GM21367 (cell line): ENCODE results near the gene LRRC4C.

ENCODE experiments used
- ATAC-seq: cut with Tn5 transposase; IDR thresholded peaks from one replicate; pipeline ENCODE4 v1.9.1; 2021; ENCODE audit not compliant: unreplicated experiment

The LRRC4C gene

DNA sequence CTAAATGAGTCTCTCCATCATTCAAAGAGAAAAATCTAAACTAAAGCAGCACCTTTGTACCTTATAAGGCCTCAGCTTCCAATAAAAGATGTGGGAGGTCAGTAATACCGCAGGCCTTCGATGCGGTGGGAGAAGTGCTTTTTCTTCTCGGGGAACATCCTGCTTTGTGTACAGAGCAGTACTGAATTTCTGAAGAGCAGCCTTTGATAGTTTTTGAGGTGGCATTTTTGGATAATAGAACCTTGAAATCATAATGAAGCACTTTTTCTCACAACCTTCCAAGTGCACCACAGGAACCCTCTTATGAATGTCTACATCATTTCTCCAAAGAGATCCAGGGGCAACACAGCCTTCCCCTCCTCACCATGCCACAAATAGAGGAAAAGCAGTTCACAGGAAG, 39.6 kb downstream of the LRRC4C start:
- no peak for ATAC-seq

DNA sequence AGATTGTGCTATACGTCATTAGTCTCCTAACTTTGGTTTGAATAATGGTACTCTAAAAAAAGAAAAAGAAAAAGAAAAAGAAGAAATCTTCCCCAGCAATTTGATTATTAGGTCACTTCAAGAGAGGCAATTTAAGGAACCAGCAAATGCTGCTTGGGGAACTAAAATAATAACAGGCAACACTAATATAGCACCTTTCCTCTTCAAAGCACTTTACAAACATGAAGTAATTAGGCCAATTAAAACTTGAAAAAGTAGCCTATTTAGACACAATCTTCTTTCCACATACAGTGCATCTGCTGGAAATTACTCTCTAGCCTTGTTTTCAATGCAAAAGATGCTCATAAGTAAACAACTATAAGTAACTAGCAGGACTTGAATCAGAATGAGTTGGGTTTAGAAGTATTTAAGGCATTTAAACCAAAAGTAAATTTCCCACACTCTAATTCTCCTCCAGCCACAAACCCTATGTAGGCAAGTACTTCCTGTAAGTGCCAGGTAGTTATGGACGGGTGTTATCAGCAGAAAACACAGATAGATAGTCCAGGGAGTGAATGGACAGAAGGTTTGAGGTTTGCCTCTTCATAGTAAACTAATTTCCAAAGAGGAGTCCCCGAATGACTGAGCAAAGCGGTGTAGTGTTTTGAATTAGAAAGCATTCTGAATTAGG, 44.5 kb downstream of the LRRC4C start:
- ATAC-seq: no peak

DNA sequence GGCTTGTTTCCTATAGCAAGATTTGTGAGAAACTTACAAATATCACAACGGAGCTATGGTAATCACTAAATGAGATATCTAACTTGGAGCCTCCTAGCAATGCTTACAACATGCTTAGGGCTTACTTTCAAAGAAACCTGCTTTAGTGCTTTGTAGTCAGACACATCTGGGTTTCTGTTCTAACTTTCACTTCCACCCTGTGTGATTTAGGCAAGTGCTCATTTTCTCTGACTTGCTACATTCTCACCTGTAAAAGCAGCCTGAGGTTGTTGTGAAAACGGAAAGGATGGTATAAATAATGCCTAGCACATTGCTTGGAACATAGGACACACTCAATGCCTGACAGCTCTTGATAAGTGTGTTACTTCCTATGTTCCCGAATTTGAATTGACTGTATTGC, 45.6 kb downstream of the LRRC4C start:
- peak; percentile 82 for ATAC-seq

DNA sequence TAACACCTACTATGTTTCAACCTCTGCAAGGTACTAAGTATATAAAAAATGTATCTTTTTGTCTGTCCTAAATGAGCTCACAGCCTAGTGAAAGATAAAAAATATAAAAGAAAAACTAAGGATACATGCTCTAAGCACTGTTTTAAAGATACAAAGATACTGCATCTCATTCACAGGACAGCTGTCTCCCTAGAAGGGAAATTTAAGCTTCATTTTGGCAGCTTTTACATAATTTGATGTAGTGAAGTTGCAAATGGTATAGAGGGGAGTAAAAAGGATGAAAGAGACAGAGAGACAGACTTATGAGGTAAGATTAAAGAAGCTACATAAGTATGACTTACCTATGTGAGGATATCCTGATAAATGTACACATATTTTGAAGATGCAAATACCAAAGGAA, 53.6 kb downstream of the LRRC4C start:
- no peak for ATAC-seq

DNA sequence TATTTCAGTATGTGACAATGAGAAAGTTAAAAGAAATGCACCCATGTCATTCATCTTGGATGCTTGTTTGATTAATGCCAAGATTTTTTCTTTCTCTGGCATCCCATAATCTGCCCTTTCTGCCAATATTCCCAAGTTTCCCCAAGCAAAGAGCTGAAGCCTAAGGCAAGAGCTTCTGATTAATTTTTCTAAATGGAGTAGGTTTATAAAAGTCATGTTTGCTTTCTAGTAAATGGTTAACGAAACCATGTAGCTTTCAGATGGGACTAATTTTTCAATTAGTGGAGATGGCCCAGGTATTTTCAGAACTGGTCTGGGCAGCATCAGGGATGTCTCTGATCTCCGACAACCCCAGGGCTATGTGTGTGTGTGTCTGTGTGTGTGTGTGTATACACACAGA, 55.3 kb downstream of the LRRC4C start:
- ATAC-seq: no peak

DNA sequence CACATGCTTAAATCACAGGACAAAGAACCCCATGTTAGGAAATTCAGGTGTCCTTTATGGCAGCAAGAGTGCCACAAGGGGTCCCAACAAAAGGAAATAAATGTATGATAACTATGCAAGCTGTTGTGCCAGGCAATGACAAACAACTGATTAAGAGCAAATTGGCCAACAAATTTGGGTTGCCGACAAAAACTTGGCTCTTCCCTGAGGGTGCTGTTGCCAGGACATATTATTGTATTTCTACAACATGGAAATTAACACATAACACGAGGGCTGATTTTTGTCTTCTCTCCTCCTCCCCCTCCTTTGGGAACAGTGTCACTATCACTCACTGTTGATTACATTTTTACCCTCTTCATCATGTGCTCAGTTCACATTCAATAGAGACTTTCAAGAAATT, 56.0 kb downstream of the LRRC4C start:
- ATAC-seq: no peak

DNA sequence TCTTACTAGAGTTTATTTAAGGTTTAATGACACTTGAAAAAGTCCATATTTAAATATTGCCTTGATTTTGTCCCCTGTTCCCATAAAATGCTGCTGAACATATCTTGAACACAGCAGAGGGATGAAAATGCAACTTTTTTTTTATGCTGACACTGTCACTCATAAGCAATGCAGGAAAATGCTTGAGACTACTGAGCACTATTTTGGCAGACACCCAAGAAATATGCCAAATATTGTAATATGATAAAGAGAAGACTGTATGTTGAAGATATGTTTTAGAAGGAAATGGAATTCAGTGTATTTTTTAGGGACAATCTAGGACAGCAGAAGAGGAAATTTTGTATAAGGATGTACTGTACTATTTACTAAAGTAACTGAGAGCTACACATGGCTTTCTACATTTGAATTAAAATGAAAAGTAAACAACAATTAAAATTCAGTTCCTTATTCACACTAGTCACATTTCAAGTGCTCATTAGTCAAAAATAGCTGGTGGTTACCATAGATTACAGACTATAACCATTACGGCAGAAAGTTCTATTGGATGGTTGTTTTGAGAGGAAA, 58.6 kb downstream of the LRRC4C start:
- ATAC-seq: no peak

DNA sequence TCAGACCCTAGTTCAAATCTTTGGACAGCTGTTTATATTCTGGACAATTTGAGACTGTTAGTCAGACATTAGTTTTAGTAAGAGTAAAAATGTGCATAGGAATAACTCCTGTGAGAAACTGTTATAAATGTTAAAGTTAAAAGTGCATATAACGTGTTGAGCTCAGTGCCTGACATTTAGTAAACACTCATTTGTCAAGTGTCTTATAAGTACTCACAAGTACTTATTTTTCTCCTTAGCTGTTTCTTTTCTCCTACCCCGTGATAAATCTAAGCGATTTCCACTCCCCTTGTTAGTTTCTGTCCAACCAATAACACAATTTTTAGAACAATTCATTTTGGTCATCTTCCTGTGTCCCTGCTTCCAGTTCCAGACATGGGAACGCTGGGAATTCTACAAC, 59.3 kb downstream of the LRRC4C start:
- no peak for ATAC-seq

DNA sequence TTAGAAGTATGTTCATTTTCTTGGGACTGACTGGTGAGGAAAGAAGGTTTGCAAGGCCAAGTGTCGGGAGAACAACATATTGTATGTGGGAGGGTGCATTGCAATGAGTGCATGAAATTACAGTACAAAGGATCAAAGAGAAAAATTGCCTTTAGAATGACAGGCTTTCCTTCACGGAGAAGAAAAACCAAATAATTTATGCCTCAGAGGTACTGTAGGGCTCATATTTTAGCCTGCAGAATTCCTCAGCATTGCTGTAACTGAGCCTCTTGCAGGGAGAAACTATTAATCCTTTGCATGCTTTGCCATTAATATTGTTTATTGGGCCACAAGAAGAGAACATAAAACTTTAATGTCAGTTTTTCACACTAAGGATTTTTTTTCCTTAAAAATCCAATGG, 60.1 kb downstream of the LRRC4C start:
- no peak for ATAC-seq

DNA sequence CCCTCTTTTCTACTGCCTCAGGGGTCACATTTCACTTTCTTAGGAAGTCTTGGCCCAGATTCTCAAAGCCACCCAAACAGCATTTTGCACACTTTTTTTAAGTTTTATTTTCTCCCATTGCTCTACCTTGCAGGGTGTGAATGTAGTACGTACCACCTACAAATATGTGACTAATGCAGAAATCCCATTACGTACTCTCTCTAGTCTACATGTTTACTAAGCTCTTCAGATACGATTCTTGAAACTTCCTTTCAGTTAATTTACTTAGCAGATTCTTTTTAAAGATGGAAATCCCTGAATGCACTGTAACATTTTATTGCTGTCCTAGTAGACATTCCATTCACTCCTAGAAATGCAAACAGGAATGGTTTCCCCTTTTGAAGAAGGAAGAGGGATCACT, 61.3 kb downstream of the LRRC4C start:
- no peak for ATAC-seq

DNA sequence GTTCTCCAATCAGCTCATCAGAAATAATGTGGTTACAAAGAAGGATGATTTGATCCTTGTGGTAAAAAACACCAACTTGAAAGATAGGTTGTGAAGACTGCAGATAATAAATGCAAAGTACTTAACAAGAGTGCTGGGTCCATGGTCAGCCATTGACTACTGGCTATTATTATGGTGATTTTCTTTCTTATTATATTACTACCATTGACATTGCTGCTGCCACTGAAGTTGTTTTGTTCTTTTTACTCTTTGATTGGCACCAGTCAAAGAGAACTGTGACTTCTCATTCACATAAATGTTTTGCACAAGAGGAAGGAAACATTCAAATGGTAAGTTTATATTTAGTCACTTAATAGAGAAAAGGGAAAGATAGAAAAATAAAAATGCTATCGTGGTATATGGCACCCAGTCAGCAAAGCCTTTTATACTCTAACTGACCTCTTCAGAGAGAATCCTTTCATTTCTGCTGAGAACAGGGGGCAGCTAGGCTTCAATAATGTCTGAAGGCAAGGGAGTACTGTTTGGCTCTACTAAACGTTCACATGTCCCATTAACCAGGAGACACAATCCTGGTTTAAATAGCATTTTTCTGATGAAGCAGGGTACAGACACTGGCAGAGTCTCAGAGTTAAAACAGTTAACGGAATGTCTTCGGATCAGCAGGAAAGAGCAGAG, 64.8 kb downstream of the LRRC4C start:
- no peak for ATAC-seq

DNA sequence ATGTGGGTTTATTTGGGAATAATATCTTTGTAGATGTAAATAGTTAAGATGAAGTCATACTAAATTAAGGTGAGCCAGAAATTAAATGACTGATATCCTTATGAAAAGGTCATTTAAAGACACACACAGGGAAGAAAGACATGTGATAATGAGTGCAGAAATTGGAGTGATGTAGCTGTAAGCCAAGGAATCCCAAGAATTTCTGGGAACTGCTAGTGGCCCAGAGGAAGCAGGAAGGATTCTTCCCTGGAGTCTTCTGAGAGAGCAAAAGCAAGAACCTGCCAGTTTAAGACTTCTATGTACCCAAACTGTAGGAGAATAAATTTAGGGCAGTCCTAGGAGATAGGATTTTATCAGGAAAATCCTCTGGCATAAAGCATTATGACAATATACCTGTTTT, 66.9 kb downstream of the LRRC4C start:
- ATAC-seq: no peak

DNA sequence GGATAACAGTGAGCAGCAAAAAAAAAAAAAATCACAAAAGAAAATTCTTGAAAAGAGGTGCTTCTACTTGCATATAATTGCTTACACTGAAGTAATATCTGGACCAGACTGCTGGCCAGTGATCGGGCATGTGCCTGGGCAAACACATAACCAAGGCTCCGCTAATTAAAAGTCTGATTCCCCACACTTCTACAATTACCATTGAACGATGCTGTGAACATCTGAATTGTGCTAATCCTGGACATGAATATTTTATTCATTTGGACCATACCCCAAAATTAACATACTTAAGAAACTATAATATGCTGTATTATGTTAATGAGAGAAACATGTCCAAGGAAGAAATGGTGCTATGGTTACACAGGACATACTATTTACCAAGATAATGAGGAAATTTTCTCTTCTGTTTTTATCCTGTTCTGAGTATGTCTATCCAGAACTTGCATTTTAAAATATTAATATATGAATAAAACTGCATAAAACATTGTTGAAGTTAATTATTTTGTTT, 69.8 kb downstream of the LRRC4C start:
- ATAC-seq: no peak

DNA sequence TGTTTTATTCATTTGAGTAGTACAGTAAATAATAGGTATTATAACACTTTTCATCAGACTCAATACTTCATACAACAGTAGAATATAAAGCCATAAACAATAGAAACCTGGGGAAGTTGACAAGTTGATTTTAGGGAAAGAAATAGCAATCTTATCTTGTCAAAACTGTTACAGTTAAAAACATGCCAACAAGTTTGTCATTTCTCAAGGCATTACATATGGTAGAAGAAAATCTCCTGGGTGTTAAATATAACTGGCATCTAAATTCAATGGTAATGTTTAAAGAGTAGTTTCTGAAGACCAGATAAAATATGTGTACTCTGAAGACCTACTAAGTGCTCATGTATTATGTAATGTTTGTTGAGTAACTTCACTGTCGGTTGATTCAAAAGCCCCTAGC, 75.1 kb downstream of the LRRC4C start:
- no peak for ATAC-seq

DNA sequence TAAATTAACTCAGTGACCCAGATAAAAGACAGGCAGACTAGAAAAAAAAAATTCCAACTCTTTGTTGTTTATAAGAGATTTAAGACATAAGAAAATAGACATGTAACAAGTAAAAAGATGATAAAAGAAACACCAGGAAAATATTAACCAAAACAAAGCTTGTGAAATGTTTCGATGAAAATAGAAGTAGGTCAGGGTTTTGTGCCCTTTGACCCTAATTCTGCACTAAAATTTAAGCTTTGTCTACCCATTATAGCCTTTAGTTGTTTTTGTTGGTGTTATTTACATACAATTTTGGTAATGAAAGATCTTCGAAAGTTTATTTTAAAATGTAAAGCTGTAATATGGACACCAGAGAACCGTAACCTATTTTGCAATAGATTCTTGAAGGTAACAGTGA, 75.7 kb downstream of the LRRC4C start:
- no peak for ATAC-seq

DNA sequence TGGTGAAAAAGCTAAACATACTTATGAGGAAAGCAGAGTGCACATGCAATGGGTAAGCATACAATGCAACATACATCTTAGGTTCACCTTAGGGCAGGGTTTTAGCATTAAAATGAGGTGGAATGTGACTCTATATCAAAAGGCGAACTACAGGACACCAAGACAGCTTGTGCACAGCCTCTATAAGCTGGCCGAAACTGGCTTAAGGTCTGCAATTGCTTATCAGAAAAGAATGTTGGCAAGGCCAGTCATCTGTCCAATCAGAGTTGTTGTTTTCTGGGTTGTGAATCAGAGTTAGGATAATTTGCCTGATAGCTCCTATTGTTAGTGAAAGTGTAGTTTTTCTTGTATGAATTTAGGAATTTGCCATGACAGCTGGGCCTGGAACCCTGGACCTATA, 76.5 kb downstream of the LRRC4C start:
- ATAC-seq: no peak

DNA sequence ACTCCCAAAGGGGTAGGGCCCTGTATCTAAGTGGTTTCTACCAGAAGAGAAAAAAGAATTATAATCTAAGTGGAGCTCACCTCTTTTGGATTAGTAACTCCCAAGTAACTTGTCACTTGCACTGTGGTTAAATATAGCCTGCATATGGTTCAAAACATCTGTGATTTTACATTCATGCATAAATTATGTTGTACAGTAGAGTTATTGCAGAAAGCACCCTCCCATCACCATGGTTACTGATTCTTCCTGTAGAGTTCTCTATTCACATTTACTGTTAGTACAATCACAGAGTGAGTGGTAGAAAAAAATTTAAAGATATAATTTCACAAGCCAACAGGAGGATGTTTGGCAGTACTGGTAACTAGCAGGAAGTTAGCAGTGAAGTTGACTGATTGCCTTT, 80.4 kb downstream of the LRRC4C start:
- ATAC-seq: no peak

DNA sequence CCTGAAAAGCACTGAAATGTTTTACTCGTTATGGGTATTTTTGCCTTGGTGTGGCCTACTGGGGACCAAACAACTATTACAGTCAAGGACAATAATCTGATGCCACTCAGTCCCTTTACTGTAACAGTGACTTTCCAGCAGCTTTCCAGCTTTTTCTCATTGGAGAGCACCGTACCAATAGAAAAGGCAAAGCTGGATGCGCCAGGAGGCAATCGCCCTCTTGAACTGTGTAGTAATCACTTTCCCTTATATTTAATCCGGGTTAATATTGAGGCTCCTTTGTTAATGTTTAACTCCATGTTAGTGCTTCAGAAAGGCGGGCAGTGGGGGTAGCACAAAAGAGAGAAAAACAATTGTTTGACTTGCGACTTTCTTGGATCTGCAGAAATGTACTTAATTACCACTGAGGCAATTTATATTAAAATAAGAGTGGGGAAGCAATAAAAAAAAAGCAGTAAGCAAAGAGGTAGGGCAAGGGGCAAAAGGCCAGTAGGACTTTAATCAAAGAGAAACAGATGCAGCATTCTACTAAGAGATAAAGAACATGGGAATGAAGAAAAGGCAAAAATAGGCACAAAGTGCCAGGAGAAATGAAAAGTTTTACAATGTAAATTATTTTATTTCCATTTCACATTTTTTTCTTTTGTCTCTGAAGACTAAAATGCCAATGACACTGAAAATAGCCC, 81.6 kb downstream of the LRRC4C start:
- no peak for ATAC-seq

DNA sequence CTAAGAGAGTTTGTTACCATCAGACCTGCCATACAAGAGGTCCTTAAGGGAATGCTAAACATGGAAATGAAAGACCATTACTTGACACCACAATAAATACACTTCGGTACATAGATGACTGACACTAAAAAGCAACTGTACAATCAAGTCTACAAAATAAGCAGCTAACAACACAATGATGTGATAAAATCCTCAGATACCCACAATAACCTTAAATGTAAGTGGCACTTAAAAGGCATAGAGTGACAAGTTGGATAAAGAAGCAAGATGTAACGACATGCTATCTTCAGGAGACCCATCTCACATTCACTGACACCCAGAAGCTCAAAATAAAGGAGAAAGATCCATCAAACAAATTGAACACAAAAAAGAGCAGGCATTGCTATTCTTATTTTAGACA, 107.6 kb downstream of the LRRC4C start:
- no peak for ATAC-seq

DNA sequence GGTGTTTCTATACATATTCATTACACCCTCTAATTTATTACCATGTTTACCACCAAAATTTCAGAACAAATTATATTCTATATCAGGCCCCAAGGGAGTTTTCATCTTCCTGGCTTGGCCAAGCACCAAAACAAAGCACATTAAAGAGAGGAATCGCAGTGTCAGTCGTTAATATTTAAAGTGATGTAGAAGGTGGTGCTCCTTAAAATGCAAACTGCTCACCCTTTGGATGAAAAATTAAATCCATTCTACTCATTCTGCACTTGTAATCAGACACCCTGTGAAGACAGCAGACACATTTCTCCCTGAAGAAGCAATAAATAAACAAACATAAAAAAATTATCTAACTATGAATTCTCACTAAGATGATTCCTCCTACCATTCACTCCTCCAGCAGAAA, 113.4 kb downstream of the LRRC4C start:
- no peak for ATAC-seq

DNA sequence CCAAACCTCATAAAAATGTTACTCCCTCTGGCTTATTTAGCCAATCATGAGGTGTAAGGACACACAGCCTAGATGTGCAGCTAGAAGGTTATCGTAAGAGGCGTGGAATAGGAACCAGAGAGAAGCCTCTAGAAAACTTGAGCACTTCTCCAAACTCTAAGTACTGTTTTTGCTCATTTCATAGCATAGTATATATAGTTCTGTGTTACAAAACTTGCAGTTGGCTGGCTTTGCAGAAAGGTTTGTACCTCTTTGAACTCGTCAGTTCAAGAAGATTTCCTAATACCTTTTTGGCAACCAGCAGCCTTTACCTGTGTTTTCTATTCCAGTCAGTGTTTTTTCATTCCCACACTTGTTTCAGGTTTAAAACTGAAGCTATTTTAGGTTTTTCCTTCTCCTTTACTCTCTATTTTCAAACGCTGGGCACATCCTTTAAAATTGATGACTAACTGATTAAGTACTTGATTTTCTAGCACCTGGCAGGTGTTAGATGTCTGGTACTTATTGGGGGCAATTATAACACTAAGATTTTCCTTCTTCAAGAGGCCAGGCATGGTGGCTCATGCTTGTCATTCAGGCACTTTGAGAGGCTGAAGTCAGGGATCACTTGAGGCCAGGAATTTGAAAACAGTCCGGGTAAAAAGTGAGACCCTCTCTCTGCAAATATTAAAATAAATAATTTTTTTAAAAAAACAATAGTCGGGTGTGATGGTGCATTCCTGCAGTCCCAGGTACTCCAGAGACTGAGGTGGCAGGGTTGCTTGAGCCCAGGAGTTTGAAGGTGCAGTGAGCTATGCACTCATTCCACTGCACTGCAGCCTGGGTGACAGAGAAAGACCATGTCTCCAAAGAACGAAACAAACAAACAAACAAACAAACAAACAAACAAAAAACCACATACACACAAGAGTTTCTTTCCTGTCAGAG, 125.2 kb downstream of the LRRC4C start:
- ATAC-seq: no peak
